GM12878 (cell line): ENCODE measurements around the gene KCNQ1. TPM values are rescaled to one million over a fixed set of nuclear protein-coding genes. Genes with fewer than 3 reads are reported as not detected.
A peak's percentile ranks its signal among the peaks of the same experiment; 100 is the strongest.

Experiments used
- CBX3 ChIP-seq: fragments of 200-600 bp; sonication (generic); IDR thresholded peaks from 2 replicates; pipeline ENCODE4 v1.6.1; 2016; ENCODE audit warnings: low read depth, borderline replicate concordance
- CBX5 ChIP-seq: sonication (generic); IDR thresholded peaks from 2 replicates; pipeline ENCODE4 v1.6.1; 2016; ENCODE audit warnings: low read depth, moderate library complexity, mild to moderate bottlenecking, inconsistent platforms
- CHD1 ChIP-seq: IDR thresholded peaks from 2 replicates; pipeline ENCODE4 v1.6.1; 2012; ENCODE audit warnings: low read depth, low read length, improper control_type of control experiment
- EGR1 ChIP-seq, 2 experiments: IDR thresholded peaks; 1 replicate in 1 of 2; 2 replicates in 1 of 2; pipeline ENCODE4 v1.6.1; 2011 to 2012; ENCODE audit warnings: low read depth in 2 of 2, low read length in 2 of 2, borderline replicate concordance in 1 of 2, mild to moderate bottlenecking in 1 of 2, moderate library complexity in 1 of 2
- HDGF ChIP-seq: fragments of 450-650 bp; IDR thresholded peaks from 2 replicates; pipeline ENCODE4 v1.6.1; 2016; ENCODE audit warnings: antibody characterized with exemption
- IKZF1 ChIP-seq: fragments of 450-650 bp; conservative IDR thresholded peaks from 2 replicates; pipeline ENCODE4 v1.6.1; 2017; ENCODE audit warnings: antibody characterized with exemption, mild to moderate bottlenecking
- IRF3 ChIP-seq: fragments of 450-650 bp; IDR thresholded peaks from 2 replicates; pipeline ENCODE4 v1.6.1; 2014; ENCODE audit warnings: mild to moderate bottlenecking
- IRF5 ChIP-seq: fragments of 450-650 bp; IDR thresholded peaks from 2 replicates; pipeline ENCODE4 v1.6.1; 2017; ENCODE audit warnings: borderline replicate concordance
- MAX ChIP-seq: IDR thresholded peaks from 2 replicates; pipeline ENCODE4 v1.6.1; 2012; ENCODE audit warnings: low read depth, low read length, improper control_type of control experiment
- NRF1 ChIP-seq: conservative IDR thresholded peaks from 2 replicates; pipeline ENCODE4 v1.6.1; 2011; ENCODE audit warnings: mild to moderate bottlenecking, low read depth, low read length, improper control_type of control experiment
- POU2F2 ChIP-seq: IDR thresholded peaks from 3 replicates; pipeline ENCODE4 v1.6.1; 2011; ENCODE audit warnings: low read depth, mild to moderate bottlenecking, low read length, borderline replicate concordance
- RAD21 ChIP-seq: IDR thresholded peaks from 2 replicates; pipeline ENCODE4 v1.6.1; 2011; ENCODE audit warnings: mild to moderate bottlenecking, low read depth, low read length, moderate library complexity; ENCODE audit not compliant: insufficient read depth
- RBBP5 ChIP-seq: fragments of 200-600 bp; sonication (generic); conservative IDR thresholded peaks from 2 replicates; pipeline ENCODE4 v1.6.1; 2016
- RELB ChIP-seq: fragments of 450-650 bp; IDR thresholded peaks from 2 replicates; pipeline ENCODE4 v1.6.1; 2017; ENCODE audit warnings: low read depth, mild to moderate bottlenecking, moderate library complexity
- SIN3A ChIP-seq: IDR thresholded peaks from 2 replicates; pipeline ENCODE4 v1.6.1; 2012; ENCODE audit warnings: low read depth, low read length, improper control_type of control experiment
- SMARCA5 ChIP-seq: fragments of 450-650 bp; IDR thresholded peaks from 2 replicates; pipeline ENCODE4 v1.6.1; 2017; ENCODE audit warnings: mild to moderate bottlenecking
- SP1 ChIP-seq: IDR thresholded peaks from one replicate; pipeline ENCODE4 v1.6.1; 2011; ENCODE audit warnings: low read depth, low read length
- STAT1 ChIP-seq: fragments of 450-650 bp; conservative IDR thresholded peaks from 2 replicates; pipeline ENCODE4 v1.6.1; 2014; ENCODE audit warnings: antibody characterized with exemption, mild to moderate bottlenecking
- USF2 ChIP-seq: IDR thresholded peaks from 2 replicates; pipeline ENCODE4 v1.6.1; 2011; ENCODE audit warnings: low read depth, low read length, improper control_type of control experiment, borderline replicate concordance
- ZBTB11 ChIP-seq: fragments of 450-650 bp; formaldehyde crosslinking; IDR thresholded peaks from 2 replicates; pipeline ENCODE4 v1.5.0; 2022; ENCODE audit warnings: mild to moderate bottlenecking, missing genetic modification characterization
- ZZZ3 ChIP-seq: IDR thresholded peaks from 2 replicates; pipeline ENCODE4 v1.6.1; 2011; ENCODE audit warnings: low read depth; ENCODE audit not compliant: control insufficient read depth, insufficient read length
- polyA plus RNA-seq, 11 experiments: library from polyadenylated mRNA; depleted of rRNA in 4 of 11; unstranded in 6 of 11; stranded (reverse) in 5 of 11; fragments of >200 nt; fragmentation: Nextera tagmentation in 4 of 11; fragmentation: Illumina TruSeq in 1 of 11; extraction: Ambion mirVana in 4 of 11; extraction: Trizol in 1 of 11; gene quantifications; 1 replicate in 1 of 11; 2 replicates in 10 of 11; pipeline versions ENCODE4 v1.2.1 to v1.2.3, GENCODE V29; 2011 to 2016; ENCODE audit warnings: inconsistent platforms in 2 of 11, missing spikeins in 2 of 11, low read depth in 1 of 11
- total RNA-seq, 4 experiments: library from RNA; depleted of rRNA in 3 of 4; stranded (reverse); fragments of >200 nt in 3 of 4; fragmentation: Illumina TruSeq in 1 of 4; extraction: Trizol in 1 of 4; gene quantifications; 2 replicates each; pipeline versions ENCODE4 v1.2.1 to v1.2.3, GENCODE V29; 2013 to 2021

Gene KCNQ1
- total and polyA plus RNA-seq, 10 of the 15 experiments (the other 5 are each of a cell fraction or from before 2014, with no cell fraction given) = 0.03 to 0.15 (median 0.12) TPM; not detected in 7

- TF ChIP-seq IRF5 = no peak
- TF ChIP-seq STAT1 = no peak
- peak; percentile 67 for TF ChIP-seq RAD21
- TF ChIP-seq CBX3 = no peak
- 0 out of 2 replicates have a peak, but pooled peaks have one; percentile 20 for TF ChIP-seq RELB
- TF ChIP-seq IKZF1 = 0 out of 2 replicates have a peak, but pooled peaks have one; percentile 33
- TF ChIP-seq POU2F2 = no peak
- TF ChIP-seq IRF3 = no peak
- TF ChIP-seq HDGF = peak; percentile 33
- TF ChIP-seq RBBP5 = no peak
- TF ChIP-seq USF2 = no peak
- TF ChIP-seq NRF1 = no peak
- TF ChIP-seq MAX = no peak
- no peak; a peak in 1 of 3 replicates for TF ChIP-seq EGR1 (IDR thresholded peaks at IDR 0.05; ENCODE audit: borderline replicate concordance in 1 of 2, low read depth in 2 of 2, low read length in 2 of 2)
- TF ChIP-seq ZZZ3 = no peak
- no peak for TF ChIP-seq SIN3A
- TF ChIP-seq CBX5 = no peak
- TF ChIP-seq CHD1 = no peak
- no peak for TF ChIP-seq SP1
- peak; percentile 80 for TF ChIP-seq ZBTB11 (CRISPR knock-in tag)
- peak; percentile 71; the same call in 1 of the 2 replicates for TF ChIP-seq SMARCA5
Measured at GRCh38 chr11:2892215-2892966, 447.6 kb downstream of the KCNQ1 start (continued).
